Heart left ventricle (tissue), 13 donors: Measurements from ENCODE around the gene TRABD2A.

Experiments
- POLR2A ChIP-seq, 2 donors: fragments of 450-650 bp; IDR thresholded peaks; one replicate each; pipeline ENCODE4 v1.6.1; 2017; ENCODE audit warnings: antibody characterized with exemption in 2 of 2, mild to moderate bottlenecking in 2 of 2, moderate library complexity in 2 of 2
- TF ChIP-seq, protein P1 (sequence below), 12 donors: fragments of 200-600 bp; sonication (generic) in 4 of 12; IDR thresholded peaks; one replicate each; pipeline versions ENCODE4 v1.5.0 to v1.8.0; 2018 to 2022; ENCODE audit warnings: antibody characterized with exemption in 12 of 12, mild to moderate bottlenecking in 5 of 12
- donor health status: ischemic (EF 13 %, LVEDD 7.1; RV severe dilation, severe dysfunction).
- donor health status: DM: no; HTN: yes; CAD: no.
- donor health status: DM: no; HTN: no; CAD: no.
- donor health status: ischemic (EF 25% LVEDD 6.9; RV normal size, moderate dysfunction).
- donor health status: ischemic (EF 25% LVEDD 5.7; RV mildly dilated, moderate dysfunction).
- donor health status: ischemic (EF 35%, LVEDD 5.7; RV mildly dilated, moderate dysfunction).
- donor health status: nonischemic (EF 11% LVEDD 7.7; RV severe dilation, severe dysfunction).
- donor health status: DM: yes; HTN: yes; CAD: no.
- donor health status: PGD.
- donor health status: ischemic (EF 29% LVEDD 5.4; RV normal size, mild dysfunction).
- donor health status: nonischemic (EF 23%, LVEDD 6.1; RV moderate dilation, normal function).

DNA sequence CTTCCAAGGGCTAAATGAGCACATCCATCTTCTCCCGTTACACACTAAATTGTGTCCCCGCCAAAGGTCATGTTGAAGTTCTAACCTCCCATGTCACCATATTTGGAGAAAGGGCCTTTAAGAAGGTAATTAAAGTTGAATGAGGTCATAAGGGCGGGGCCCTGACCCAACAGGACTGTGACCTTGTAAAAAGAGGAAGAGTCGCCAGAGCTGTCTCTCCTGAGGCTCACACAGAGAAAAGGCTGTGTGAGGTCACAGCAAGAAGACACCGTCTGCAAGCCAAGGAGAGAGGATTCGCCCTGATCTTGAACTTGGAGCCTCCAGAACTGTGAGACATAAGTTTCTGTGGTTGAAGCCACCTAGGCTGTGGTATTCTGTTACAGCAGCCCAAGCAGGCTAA is 24.1 kb downstream of the TRABD2A start:
- TF ChIP-seq POLR2A (IDR thresholded peaks at IDR 0.05): no peak
- TF ChIP-seq, protein P1, sequence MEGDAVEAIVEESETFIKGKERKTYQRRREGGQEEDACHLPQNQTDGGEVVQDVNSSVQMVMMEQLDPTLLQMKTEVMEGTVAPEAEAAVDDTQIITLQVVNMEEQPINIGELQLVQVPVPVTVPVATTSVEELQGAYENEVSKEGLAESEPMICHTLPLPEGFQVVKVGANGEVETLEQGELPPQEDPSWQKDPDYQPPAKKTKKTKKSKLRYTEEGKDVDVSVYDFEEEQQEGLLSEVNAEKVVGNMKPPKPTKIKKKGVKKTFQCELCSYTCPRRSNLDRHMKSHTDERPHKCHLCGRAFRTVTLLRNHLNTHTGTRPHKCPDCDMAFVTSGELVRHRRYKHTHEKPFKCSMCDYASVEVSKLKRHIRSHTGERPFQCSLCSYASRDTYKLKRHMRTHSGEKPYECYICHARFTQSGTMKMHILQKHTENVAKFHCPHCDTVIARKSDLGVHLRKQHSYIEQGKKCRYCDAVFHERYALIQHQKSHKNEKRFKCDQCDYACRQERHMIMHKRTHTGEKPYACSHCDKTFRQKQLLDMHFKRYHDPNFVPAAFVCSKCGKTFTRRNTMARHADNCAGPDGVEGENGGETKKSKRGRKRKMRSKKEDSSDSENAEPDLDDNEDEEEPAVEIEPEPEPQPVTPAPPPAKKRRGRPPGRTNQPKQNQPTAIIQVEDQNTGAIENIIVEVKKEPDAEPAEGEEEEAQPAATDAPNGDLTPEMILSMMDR (IDR thresholded peaks at IDR 0.05): no peak
